A673 (cell line): ENCODE measurements around the gene DDX54.

Source experiments
- EZH2 ChIP-seq: fragments of 200-600 bp; sonication (generic); IDR thresholded peaks from 2 replicates; pipeline ENCODE4 v1.6.1; 2017; ENCODE audit warnings: borderline replicate concordance, low read depth, mild to moderate bottlenecking, mixed read lengths, antibody characterized with exemption, low read length; ENCODE audit not compliant: poor library complexity, severe bottlenecking
- TF ChIP-seq, protein P1 (sequence below): fragments of 300-800, 200-600 bp; sonication (generic); conservative IDR thresholded peaks from 2 replicates; pipeline ENCODE4 v1.5.1; 2017; ENCODE audit warnings: low read depth, mild to moderate bottlenecking, antibody characterized with exemption, low read length, moderate library complexity, mixed read lengths

DNA sequence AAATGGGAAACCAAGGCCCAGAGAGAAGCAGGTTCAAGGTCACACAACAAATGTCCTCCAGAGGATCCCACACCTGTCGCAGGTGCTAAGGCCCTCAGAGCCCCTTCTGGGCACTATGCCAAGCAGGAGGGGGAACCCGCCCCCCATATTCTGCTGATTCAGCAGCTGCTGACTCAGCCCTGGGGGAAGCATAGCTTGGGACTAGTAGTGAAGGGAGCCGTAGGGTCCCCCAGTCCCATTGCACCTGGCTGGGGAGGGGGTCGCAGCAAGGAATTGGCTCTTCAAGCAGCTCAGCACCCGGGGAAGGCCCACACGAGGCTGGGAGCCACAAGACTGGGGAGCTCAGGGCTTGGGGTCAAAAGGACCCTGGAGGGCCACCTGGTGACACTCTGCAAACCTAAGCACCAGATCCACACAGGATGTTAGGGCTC is 50.7 kb downstream of the DDX54 start:
- TF ChIP-seq, protein P1, sequence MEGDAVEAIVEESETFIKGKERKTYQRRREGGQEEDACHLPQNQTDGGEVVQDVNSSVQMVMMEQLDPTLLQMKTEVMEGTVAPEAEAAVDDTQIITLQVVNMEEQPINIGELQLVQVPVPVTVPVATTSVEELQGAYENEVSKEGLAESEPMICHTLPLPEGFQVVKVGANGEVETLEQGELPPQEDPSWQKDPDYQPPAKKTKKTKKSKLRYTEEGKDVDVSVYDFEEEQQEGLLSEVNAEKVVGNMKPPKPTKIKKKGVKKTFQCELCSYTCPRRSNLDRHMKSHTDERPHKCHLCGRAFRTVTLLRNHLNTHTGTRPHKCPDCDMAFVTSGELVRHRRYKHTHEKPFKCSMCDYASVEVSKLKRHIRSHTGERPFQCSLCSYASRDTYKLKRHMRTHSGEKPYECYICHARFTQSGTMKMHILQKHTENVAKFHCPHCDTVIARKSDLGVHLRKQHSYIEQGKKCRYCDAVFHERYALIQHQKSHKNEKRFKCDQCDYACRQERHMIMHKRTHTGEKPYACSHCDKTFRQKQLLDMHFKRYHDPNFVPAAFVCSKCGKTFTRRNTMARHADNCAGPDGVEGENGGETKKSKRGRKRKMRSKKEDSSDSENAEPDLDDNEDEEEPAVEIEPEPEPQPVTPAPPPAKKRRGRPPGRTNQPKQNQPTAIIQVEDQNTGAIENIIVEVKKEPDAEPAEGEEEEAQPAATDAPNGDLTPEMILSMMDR, result no peak
- no peak for TF ChIP-seq EZH2
